NOMO-1 treated with dmso at 0.1 percent for 144 hours (cell line): ENCODE measurements around the gene C1QTNF8.

Experiments used
- DNase-seq: peaks from one replicate; lab custom pipeline; 2025; ENCODE audit not compliant: unreplicated experiment; lab: John Stamatoyannopoulos, UW

Gene C1QTNF8

GRCh38 chr16:1079786-1080525 lies 16.1 kb downstream of the C1QTNF8 start:
- DNase-seq = no peak

- no peak for DNase-seq
Measured at GRCh38 chr16:1079341-1079740, 16.7 kb downstream of the C1QTNF8 start.

- no peak for DNase-seq
Measured at GRCh38 chr16:1078579-1079021, 17.4 kb downstream of the C1QTNF8 start.

- no peak for DNase-seq
Measured at GRCh38 chr16:1077877-1078578, 18.0 kb downstream of the C1QTNF8 start.

- DNase-seq = no peak
Measured at GRCh38 chr16:1076801-1077576, 19.1 kb downstream of the C1QTNF8 start.

- DNase-seq = no peak
Measured at GRCh38 chr16:1075546-1075945, 20.5 kb downstream of the C1QTNF8 start.

- no peak for DNase-seq
Measured at GRCh38 chr16:1074379-1074649, 21.7 kb downstream of the C1QTNF8 start.

- no peak for DNase-seq
Measured at GRCh38 chr16:1073566-1074378, 22.3 kb downstream of the C1QTNF8 start.

GRCh38 chr16:1073262-1073558 lies 22.8 kb downstream of the C1QTNF8 start:
- DNase-seq = no peak

- DNase-seq = no peak
Measured at GRCh38 chr16:1072526-1073261, 23.4 kb downstream of the C1QTNF8 start, which contains the start of gene SSTR5. SSTR5 (plus strand) TSS chr16:1072747; CDS start chr16:1078869, 6,122 bp downstream.

- no peak for DNase-seq
Measured at GRCh38 chr16:1071561-1072225, 24.4 kb downstream of the C1QTNF8 start.

GRCh38 chr16:1070864-1071408 lies 25.1 kb downstream of the C1QTNF8 start:
- DNase-seq = no peak

- no peak for DNase-seq
Measured at GRCh38 chr16:1070084-1070863, 25.8 kb downstream of the C1QTNF8 start.

GRCh38 chr16:1069154-1069553 lies 26.9 kb downstream of the C1QTNF8 start:
- DNase-seq = no peak

- no peak for DNase-seq
Measured at GRCh38 chr16:1068451-1068850, 27.6 kb downstream of the C1QTNF8 start.

GRCh38 chr16:1067629-1068028 lies 28.4 kb downstream of the C1QTNF8 start:
- no peak for DNase-seq

- DNase-seq = no peak
Measured at GRCh38 chr16:1066584-1067172, 29.4 kb downstream of the C1QTNF8 start.

GRCh38 chr16:1065469-1066128 lies 30.4 kb downstream of the C1QTNF8 start:
- no peak for DNase-seq
